Dermis microvascular lymphatic vessel endothelial cell (primary cell): ENCODE data around the gene DPP7. TPM values are rescaled to one million over a fixed set of nuclear protein-coding genes. Genes with fewer than 3 reads are reported as not detected.
"Not testable (repeated sequence)": the region's sequence is repeated elsewhere in the genome, so short reads cannot be mapped to it uniquely, and the experiment has no call there.

Experiments used
- DNase-seq, 2 donors: peaks; one replicate each; pipeline versions ENCODE4 v3.0.0 to v3.0.0-alpha.2; 2010; ENCODE audit warnings: low read depth in 2 of 2
- total RNA-seq: library from RNA; depleted of rRNA; stranded (reverse); fragments of >200 nt; gene quantifications from 2 replicates; pipeline ENCODE4 v1.2.1, GENCODE V29; 2014

Gene DPP7
- total RNA-seq, 1 donor from 2014 or later = 66.8 TPM

GRCh38 chr9:137129456-137130175 is 15.1 kb upstream of the DPP7 start:
- DNase-seq = peak; percentile 86 to 95

- DNase-seq = peak in 1 of 2 donors; percentile 16
Observed at GRCh38 chr9:137128862-137129455, 14.4 kb upstream of the DPP7 start.

- DNase-seq = no peak
Observed at GRCh38 chr9:137128158-137128861, 13.8 kb upstream of the DPP7 start.

- DNase-seq = peak in 1 of 2 donors; percentile 32
Observed at GRCh38 chr9:137127301-137128157, 13.0 kb upstream of the DPP7 start.

- no peak for DNase-seq
Observed at GRCh38 chr9:137126786-137127185, 12.3 kb upstream of the DPP7 start.

GRCh38 chr9:137123952-137124462 is 9.5 kb upstream of the DPP7 start:
- not testable (repeated sequence) for DNase-seq

- no peak for DNase-seq
Observed at GRCh38 chr9:137123468-137123837, 8.9 kb upstream of the DPP7 start.

GRCh38 chr9:137122796-137123467 is 8.4 kb upstream of the DPP7 start:
- DNase-seq = not testable (repeated sequence)

GRCh38 chr9:137121927-137122795 is 7.6 kb upstream of the DPP7 start:
- DNase-seq = not testable (repeated sequence)

GRCh38 chr9:137118092-137118603 is 3.6 kb upstream of the DPP7 start:
- not testable (repeated sequence) for DNase-seq

GRCh38 chr9:137117269-137117731 is 2.8 kb upstream of the DPP7 start:
- DNase-seq = no peak

- no peak for DNase-seq
Observed at GRCh38 chr9:137116728-137117127, 2.2 kb upstream of the DPP7 start.

- DNase-seq = no peak
Observed at GRCh38 chr9:137116027-137116507, 1.5 kb upstream of the DPP7 start.

GRCh38 chr9:137115394-137116026 is 977 bp upstream of the DPP7 start:
- DNase-seq = no peak

- no peak for DNase-seq
Observed at GRCh38 chr9:137114220-137114612, 317 bp downstream of the DPP7 start.

GRCh38 chr9:137113385-137114159 is 961 bp downstream of the DPP7 start:
- peak in 1 of 2 donors; percentile 25 for DNase-seq

GRCh38 chr9:137112564-137113384 is 1.8 kb downstream of the DPP7 start:
- DNase-seq = no peak
